Natural killer cell (primary cell): Measurements from ENCODE around the gene IRF9. TPM values are rescaled to one million over a fixed set of nuclear protein-coding genes. Genes with fewer than 3 reads are reported as not detected.

Experiments
- ATAC-seq, 3 donors: fragments of 150-1000 bp in 2 of 3; fragments of 200-7000 bp in 1 of 3; cut with Tn5 transposase; 1 replicate in 1 of 3; 2 replicates in 2 of 3; pipeline ENCODE4 v1.10.0; 2021; ENCODE audit warnings: mild to moderate bottlenecking in 2 of 3, moderate library complexity in 2 of 3
- DNase-seq, 2 donors: peaks; one replicate each; pipeline versions ENCODE4 v3.0.0 to v3.0.0-alpha.2; 2013 to 2021; ENCODE audit warnings: mixed read lengths in 1 of 2
- H3K27ac ChIP-seq: one replicate; pipeline ENCODE4 v1.5.1; 2013; ENCODE audit warnings: mild to moderate bottlenecking, low read length
- H3K27me3 ChIP-seq: one replicate; pipeline ENCODE4 v1.6.1; 2013; ENCODE audit warnings: low read length; ENCODE audit not compliant: control insufficient read depth, insufficient read depth
- H3K36me3 ChIP-seq: one replicate; pipeline ENCODE4 v1.6.1; 2013; ENCODE audit warnings: low read length; ENCODE audit not compliant: control insufficient read depth, insufficient read depth
- H3K4me1 ChIP-seq: one replicate; pipeline ENCODE4 v1.6.1; 2013; ENCODE audit warnings: low read length; ENCODE audit not compliant: control insufficient read depth, insufficient read depth
- H3K4me3 ChIP-seq: one replicate; pipeline ENCODE4 v1.5.1; 2013; ENCODE audit warnings: low read length
- H3K9me3 ChIP-seq: one replicate; pipeline ENCODE4 v1.6.1; 2013; ENCODE audit warnings: low read length; ENCODE audit not compliant: control insufficient read depth, insufficient read depth
- H3K27ac Mint-ChIP-seq, 2 donors: one replicate each; pipeline ENCODE4 v1.8.0; 2022; ENCODE audit warnings: mild to moderate bottlenecking in 2 of 2, mixed read lengths in 2 of 2, moderate library complexity in 1 of 2
- H3K27me3 Mint-ChIP-seq, 2 donors: one replicate each; pipeline ENCODE4 v1.8.0; 2022; ENCODE audit warnings: low read depth in 2 of 2, mixed read lengths in 2 of 2
- H3K36me3 Mint-ChIP-seq: one replicate; pipeline ENCODE4 v1.8.0; 2022; ENCODE audit warnings: mixed read lengths
- H3K4me1 Mint-ChIP-seq, 2 donors: one replicate each; pipeline ENCODE4 v1.8.0; 2022; ENCODE audit warnings: mixed read lengths in 2 of 2
- H3K4me3 Mint-ChIP-seq: one replicate; pipeline ENCODE4 v1.8.0; 2022; ENCODE audit warnings: mild to moderate bottlenecking, moderate library complexity, mixed read lengths
- H3K9me3 Mint-ChIP-seq, 2 donors: one replicate each; pipeline ENCODE4 v1.8.0; 2022; ENCODE audit warnings: mixed read lengths in 2 of 2
- WGBS: methylation state at CpG from one replicate; pipeline ENCODE4 v1.1.7; 2013; ENCODE audit warnings: missing lambda C conversion rate; ENCODE audit not compliant: insufficient coverage; 5-methylcytosine and 5-hydroxymethylcytosine counted together
- intact Hi-C: fragments of 100-400 bp; cut with micrococcal nuclease; formaldehyde crosslinking; loops from one replicate; pipeline ENCODE4 v1.14.2; 2022
- total RNA-seq, 4 donors: library from RNA; stranded (reverse); fragments of 120-200 nt in 1 of 4; gene quantifications; one replicate each; pipeline versions ENCODE4 v1.2.3 to v1.2.4, GENCODE V29; 2013 to 2022
- TF ChIP-seq, protein P1 (sequence below): fragments of 200-600 bp; IDR thresholded peaks from one replicate; pipeline ENCODE4 v1.8.0; 2022; ENCODE audit warnings: antibody characterized with exemption

IRF9 gene
- total RNA-seq, 3 donors from 2014 or later (not counting 1 experiment from before 2014, with no cell fraction given) = 178 to 348 (median 319) TPM

DNA sequence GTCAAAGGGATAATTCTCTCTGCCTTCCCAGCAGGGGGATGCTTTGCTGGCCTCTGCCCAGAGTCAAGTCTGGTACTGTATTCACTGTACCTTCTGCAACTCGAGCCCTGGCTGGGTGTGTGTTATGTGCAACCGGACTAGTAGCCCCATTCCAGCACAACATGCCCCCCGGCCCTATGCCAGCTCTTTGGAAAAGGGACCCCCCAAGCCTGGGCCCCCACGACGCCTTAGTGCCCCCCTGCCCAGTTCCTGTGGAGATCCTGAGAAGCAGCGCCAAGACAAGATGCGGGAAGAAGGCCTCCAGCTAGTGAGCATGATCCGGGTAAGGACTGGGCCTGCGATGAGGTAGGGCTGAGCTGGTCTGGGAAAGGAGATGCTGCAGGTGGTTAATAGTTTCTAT is 10.5 kb upstream of the IRF9 start:
- Mint-ChIP-seq H3K4me1 (peaks cover 38 to 49% of the 10 kb centered on the region in 2 donors), H3K36me3 (no peaks in the 10 kb centered on the region), H3K27me3 (no peaks in the 10 kb centered on the region), H3K27ac (no peak overlapping the region), H3K9me3 (no peaks in the 10 kb centered on the region), H3K4me3 (no peak overlapping the region)
- DNase-seq (no peak), ATAC-seq (no peak)
- Histone ChIP-seq H3K36me3 (peaks cover 50% of the 10 kb centered on the region), H3K27me3 (no peaks in the 10 kb centered on the region), H3K9me3 (no peaks in the 10 kb centered on the region), H3K4me1 (peaks cover 20% of the 10 kb centered on the region), H3K27ac (no peak overlapping the region), H3K4me3 (no peak overlapping the region)
- TF ChIP-seq, protein P1, sequence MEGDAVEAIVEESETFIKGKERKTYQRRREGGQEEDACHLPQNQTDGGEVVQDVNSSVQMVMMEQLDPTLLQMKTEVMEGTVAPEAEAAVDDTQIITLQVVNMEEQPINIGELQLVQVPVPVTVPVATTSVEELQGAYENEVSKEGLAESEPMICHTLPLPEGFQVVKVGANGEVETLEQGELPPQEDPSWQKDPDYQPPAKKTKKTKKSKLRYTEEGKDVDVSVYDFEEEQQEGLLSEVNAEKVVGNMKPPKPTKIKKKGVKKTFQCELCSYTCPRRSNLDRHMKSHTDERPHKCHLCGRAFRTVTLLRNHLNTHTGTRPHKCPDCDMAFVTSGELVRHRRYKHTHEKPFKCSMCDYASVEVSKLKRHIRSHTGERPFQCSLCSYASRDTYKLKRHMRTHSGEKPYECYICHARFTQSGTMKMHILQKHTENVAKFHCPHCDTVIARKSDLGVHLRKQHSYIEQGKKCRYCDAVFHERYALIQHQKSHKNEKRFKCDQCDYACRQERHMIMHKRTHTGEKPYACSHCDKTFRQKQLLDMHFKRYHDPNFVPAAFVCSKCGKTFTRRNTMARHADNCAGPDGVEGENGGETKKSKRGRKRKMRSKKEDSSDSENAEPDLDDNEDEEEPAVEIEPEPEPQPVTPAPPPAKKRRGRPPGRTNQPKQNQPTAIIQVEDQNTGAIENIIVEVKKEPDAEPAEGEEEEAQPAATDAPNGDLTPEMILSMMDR = no peak
- 95% methylated on average over 9 of the region's 9 CpGs for WGBS
- intact Hi-C loops = no loop called here

DNA sequence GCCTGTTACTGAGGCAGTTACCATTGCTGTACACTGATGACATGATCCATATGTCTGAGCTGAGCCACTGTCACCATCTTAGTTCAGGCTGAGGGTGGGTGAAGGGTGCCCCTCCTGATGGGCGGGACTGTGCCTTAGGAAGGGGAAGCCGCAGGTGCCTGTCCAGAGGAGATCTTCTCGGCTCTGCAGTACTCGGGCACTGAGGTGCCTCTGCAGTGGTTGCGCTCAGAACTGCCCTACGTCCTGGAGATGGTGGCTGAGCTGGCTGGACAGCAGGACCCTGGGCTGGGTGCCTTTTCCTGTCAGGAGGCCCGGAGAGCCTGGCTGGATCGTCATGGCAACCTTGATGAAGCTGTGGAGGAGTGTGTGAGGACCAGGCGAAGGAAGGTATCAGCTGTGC is 10.1 kb upstream of the IRF9 start:
- Mint-ChIP-seq H3K27me3 (no peaks in the 10 kb centered on the region), H3K4me3 (no peak overlapping the region), H3K4me1 (peaks cover 34 to 49% of the 10 kb centered on the region in 2 donors), H3K36me3 (no peaks in the 10 kb centered on the region), H3K27ac (no peak overlapping the region), H3K9me3 (no peaks in the 10 kb centered on the region)
- TF ChIP-seq, protein P1 = no peak
- H3K27ac ChIP-seq = no peak overlapping the region
- H3K4me1 ChIP-seq = peaks cover 16% of the 10 kb centered on the region
- ATAC-seq (no peak), DNase-seq (no peak)
- 97% methylated on average over 9 of the region's 9 CpGs for WGBS
- H3K36me3 ChIP-seq = peaks cover 54% of the 10 kb centered on the region
- no peaks in the 10 kb centered on the region for H3K27me3 ChIP-seq
- H3K9me3 ChIP-seq = no peaks in the 10 kb centered on the region
- no peak overlapping the region for H3K4me3 ChIP-seq
- intact Hi-C loops = no loop called here

DNA sequence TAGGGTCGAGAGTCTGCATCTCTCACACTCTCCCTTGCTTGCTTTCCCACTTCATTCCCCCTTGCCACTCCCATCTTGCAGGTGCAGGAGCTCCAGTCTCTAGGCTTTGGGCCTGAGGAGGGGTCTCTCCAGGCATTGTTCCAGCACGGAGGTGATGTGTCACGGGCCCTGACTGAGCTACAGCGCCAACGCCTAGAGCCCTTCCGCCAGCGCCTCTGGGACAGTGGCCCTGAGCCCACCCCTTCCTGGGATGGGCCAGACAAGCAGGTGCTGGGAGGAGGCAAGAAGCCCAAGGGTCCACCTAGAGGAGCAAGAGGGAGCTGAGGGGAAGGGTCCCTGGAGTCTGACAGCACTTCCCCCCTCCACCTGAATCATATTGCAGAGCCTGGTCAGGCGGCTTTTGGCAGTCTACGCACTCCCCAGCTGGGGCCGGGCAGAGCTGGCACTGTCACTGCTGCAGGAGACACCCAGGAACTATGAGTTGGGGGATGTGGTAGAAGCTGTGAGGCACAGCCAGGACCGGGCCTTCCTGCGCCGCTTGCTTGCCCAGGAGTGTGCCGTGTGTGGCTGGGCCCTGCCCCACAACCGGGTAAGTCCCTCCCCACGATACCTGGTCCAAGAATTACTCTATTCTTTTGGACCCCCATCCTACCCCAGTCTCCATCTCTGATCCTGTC is 9.5 kb upstream of the IRF9 start:
- H3K27ac Mint-ChIP-seq = no peak overlapping the region
- H3K4me1 Mint-ChIP-seq = peaks cover 33 to 43% of the 10 kb centered on the region in 2 donors
- DNase-seq = no peak
- no peak overlapping the region for H3K4me3 Mint-ChIP-seq
- H3K4me3 ChIP-seq = no peak overlapping the region
- H3K4me1 ChIP-seq = peaks cover 12% of the 10 kb centered on the region
- H3K27me3 ChIP-seq = no peaks in the 10 kb centered on the region
- no peaks in the 10 kb centered on the region for H3K36me3 Mint-ChIP-seq
- TF ChIP-seq, protein P1 = no peak
- no peak overlapping the region for H3K27ac ChIP-seq
- intact Hi-C loops = no loop called here
- no peaks in the 10 kb centered on the region for H3K27me3 Mint-ChIP-seq
- ATAC-seq = no peak
- H3K9me3 ChIP-seq = no peaks in the 10 kb centered on the region
- H3K36me3 ChIP-seq = peaks cover 58% of the 10 kb centered on the region
- WGBS = 98% methylated on average over 16 of the region's 16 CpGs
- H3K9me3 Mint-ChIP-seq = no peaks in the 10 kb centered on the region

DNA sequence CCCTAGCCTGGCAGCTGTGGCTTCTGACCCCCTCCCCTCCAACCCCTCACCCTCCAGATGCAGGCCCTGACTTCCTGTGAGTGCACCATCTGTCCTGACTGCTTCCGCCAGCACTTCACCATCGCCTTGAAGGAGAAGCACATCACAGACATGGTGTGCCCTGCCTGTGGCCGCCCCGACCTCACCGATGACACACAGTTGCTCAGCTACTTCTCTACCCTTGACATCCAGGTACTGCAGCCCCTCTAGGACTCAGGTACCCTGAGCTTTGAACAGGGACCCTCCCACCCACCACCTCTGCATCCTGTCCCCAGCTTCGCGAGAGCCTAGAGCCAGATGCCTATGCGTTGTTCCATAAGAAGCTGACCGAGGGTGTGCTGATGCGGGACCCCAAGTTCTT is 6.0 kb upstream of the IRF9 start:
- TF ChIP-seq, protein P1 = no peak
- Mint-ChIP-seq H3K27me3 (no peaks in the 10 kb centered on the region), H3K4me3 (no peak overlapping the region), H3K4me1 (peaks cover 10 to 15% of the 10 kb centered on the region in 2 donors), H3K27ac (peak overlapping the region in 1 of 2 donors; percentile 56), H3K9me3 (no peaks in the 10 kb centered on the region), H3K36me3 (no peaks in the 10 kb centered on the region)
- Histone ChIP-seq H3K4me1 (peaks cover under 1% of the 10 kb centered on the region), H3K9me3 (no peaks in the 10 kb centered on the region), H3K27me3 (no peaks in the 10 kb centered on the region), H3K27ac (no peak overlapping the region), H3K4me3 (no peak overlapping the region), H3K36me3 (peaks cover 74% of the 10 kb centered on the region)
- intact Hi-C loops = no loop called here
- no peak for ATAC-seq
- DNase-seq = no peak
- WGBS = 97% methylated on average over 10 of the region's 10 CpGs
